K562 (cell line): ENCODE data around the gene SSU72. TPM values are rescaled to one million over a fixed set of nuclear protein-coding genes. Genes with fewer than 3 reads are reported as not detected.

ENCODE experiments used
- BACH1 ChIP-seq: fragments of 200-800 bp; sonication (Bioruptor generic); IDR thresholded peaks from 2 replicates; pipeline ENCODE4 v1.6.1; 2016; ENCODE audit warnings: missing genetic modification characterization, missing compliant biosample characterization
- CBX2 ChIP-seq: fragments of 200-600 bp; sonication (generic); IDR thresholded peaks from one replicate; pipeline ENCODE4 v1.6.1; 2012; ENCODE audit warnings: mild to moderate bottlenecking, low read length, inconsistent platforms; ENCODE audit not compliant: insufficient read depth, poor library complexity, severe bottlenecking
- CXXC5 ChIP-seq: fragments of 250-450 bp; sonication (Bioruptor Pico); IDR thresholded peaks from 2 replicates; pipeline ENCODE4 v1.8.0; 2022; ENCODE audit warnings: inconsistent platforms, mild to moderate bottlenecking, moderate library complexity
- ETV1 ChIP-seq: fragments of 450-650 bp; conservative IDR thresholded peaks from 2 replicates; pipeline ENCODE4 v1.6.1; 2016; ENCODE audit warnings: missing genetic modification characterization, control low read depth, low read depth, missing compliant biosample characterization
- FOSL1 ChIP-seq: fragments of 200-800 bp; sonication (Bioruptor generic); conservative IDR thresholded peaks from 2 replicates; pipeline ENCODE4 v1.6.1; 2016; ENCODE audit warnings: missing genetic modification characterization, missing compliant biosample characterization
- GATA2 ChIP-seq: sonication (generic); formaldehyde crosslinking; IDR thresholded peaks from 2 replicates; pipeline ENCODE4 v1.4.0; 2020; ENCODE audit warnings: mild to moderate bottlenecking, missing genetic modification reagents
- KLF13 ChIP-seq: fragments of 450-650 bp; IDR thresholded peaks from 2 replicates; pipeline ENCODE4 v1.6.1; 2016; ENCODE audit warnings: missing genetic modification characterization, low read depth, mild to moderate bottlenecking, missing compliant biosample characterization, moderate library complexity, borderline replicate concordance
- RB1 ChIP-seq: fragments of 450-650 bp; IDR thresholded peaks from 2 replicates; pipeline ENCODE4 v1.6.1; 2017; ENCODE audit warnings: low read depth, mild to moderate bottlenecking
- SAFB ChIP-seq: fragments of 200-400 bp; formaldehyde crosslinking; IDR thresholded peaks from 2 replicates; pipeline ENCODE4 v1.6.1; 2017; ENCODE audit warnings: low read depth, low read length, borderline replicate concordance
- SMARCE1 ChIP-seq: fragments of 450-650 bp; IDR thresholded peaks from 2 replicates; pipeline ENCODE4 v1.7.1; 2016; ENCODE audit warnings: mild to moderate bottlenecking
- SREBF2 ChIP-seq: sonication (generic); formaldehyde crosslinking; IDR thresholded peaks from 2 replicates; pipeline ENCODE4 v1.4.0; 2020; ENCODE audit warnings: mild to moderate bottlenecking, missing genetic modification reagents
- TBP ChIP-seq: optimal IDR thresholded peaks from 2 replicates; pipeline ENCODE3; 2011; ENCODE audit warnings: low read depth, low read length, improper control_type of control experiment
- ZNF224 ChIP-seq: sonication (generic); formaldehyde crosslinking; IDR thresholded peaks from 2 replicates; pipeline ENCODE4 v1.8.0; 2022; ENCODE audit warnings: mild to moderate bottlenecking, missing genetic modification reagents
- ZNF75A ChIP-seq: fragments of 450-650 bp; formaldehyde crosslinking; IDR thresholded peaks from 2 replicates; pipeline ENCODE4 v1.4.0; 2020; ENCODE audit warnings: mild to moderate bottlenecking
- polyA plus RNA-seq, 8 experiments: library from polyadenylated mRNA; depleted of rRNA in 4 of 8; stranded (reverse) in 5 of 8; unstranded in 3 of 8; fragments of >200 nt; fragmentation: Nextera tagmentation in 2 of 8; fragmentation: Illumina TruSeq in 1 of 8; extraction: Ambion mirVana in 2 of 8; extraction: Trizol in 1 of 8; gene quantifications; 2 replicates each; pipeline versions ENCODE4 v1.2.1 to v1.2.3, GENCODE V29; 2011 to 2014; ENCODE audit warnings: inconsistent platforms in 1 of 8, missing spikeins in 1 of 8
- total RNA-seq, 7 experiments: library from RNA; depleted of rRNA in 6 of 7; stranded (reverse); fragments of >200 nt in 6 of 7; fragmentation: Illumina TruSeq in 2 of 7; extraction: Trizol in 2 of 7; gene quantifications; 2 replicates each; pipeline versions ENCODE4 v1.2.1 to v1.2.3, GENCODE V29; 2011 to 2021; ENCODE audit warnings: low replicate concordance in 1 of 7
- TF ChIP-seq, protein P1 (sequence below): fragments of 250-450 bp; sonication (Bioruptor Pico); IDR thresholded peaks from 2 replicates; pipeline ENCODE4 v1.9.0; 2021; ENCODE audit warnings: mild to moderate bottlenecking
- TF ChIP-seq, protein P2 (sequence below): fragments of 450-650 bp; IDR thresholded peaks from 2 replicates; pipeline ENCODE4 v1.6.1; 2016; ENCODE audit warnings: low read depth, mild to moderate bottlenecking, moderate library complexity
- TF ChIP-seq, protein P3 (sequence below): sonication (generic); formaldehyde crosslinking; IDR thresholded peaks from 2 replicates; pipeline ENCODE4 v1.8.0; 2022; ENCODE audit warnings: mild to moderate bottlenecking, low read depth, missing genetic modification reagents
- TF ChIP-seq, protein P4 (sequence below): fragments of 450-650 bp; IDR thresholded peaks from 2 replicates; pipeline ENCODE4 v1.6.1; 2016; ENCODE audit warnings: low read depth

SSU72 gene
- total and polyA plus RNA-seq, 9 of the 15 experiments (the other 6 are each of a cell fraction or from before 2014, with no cell fraction given): 70.8 to 201 (median 94.6) TPM

- peak; percentile 56 for TF ChIP-seq FOSL1 (tag)
- no peak for TF ChIP-seq ZNF224 (CRISPR knock-in tag)
- no peak for TF ChIP-seq BACH1
- 0 out of 2 replicates have a peak, but pooled peaks have one; percentile 78 for TF ChIP-seq SREBF2 (CRISPR knock-in tag)
- TF ChIP-seq RB1: peak; percentile 91
- TF ChIP-seq, protein P1, sequence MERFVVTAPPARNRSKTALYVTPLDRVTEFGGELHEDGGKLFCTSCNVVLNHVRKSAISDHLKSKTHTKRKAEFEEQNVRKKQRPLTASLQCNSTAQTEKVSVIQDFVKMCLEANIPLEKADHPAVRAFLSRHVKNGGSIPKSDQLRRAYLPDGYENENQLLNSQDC: peak; percentile 5; the same call in 1 of the 2 replicates
- TF ChIP-seq SAFB: peak; percentile 99
- TF ChIP-seq, protein P2, sequence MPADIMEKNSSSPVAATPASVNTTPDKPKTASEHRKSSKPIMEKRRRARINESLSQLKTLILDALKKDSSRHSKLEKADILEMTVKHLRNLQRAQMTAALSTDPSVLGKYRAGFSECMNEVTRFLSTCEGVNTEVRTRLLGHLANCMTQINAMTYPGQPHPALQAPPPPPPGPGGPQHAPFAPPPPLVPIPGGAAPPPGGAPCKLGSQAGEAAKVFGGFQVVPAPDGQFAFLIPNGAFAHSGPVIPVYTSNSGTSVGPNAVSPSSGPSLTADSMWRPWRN: no peak
- TF ChIP-seq, protein P3, sequence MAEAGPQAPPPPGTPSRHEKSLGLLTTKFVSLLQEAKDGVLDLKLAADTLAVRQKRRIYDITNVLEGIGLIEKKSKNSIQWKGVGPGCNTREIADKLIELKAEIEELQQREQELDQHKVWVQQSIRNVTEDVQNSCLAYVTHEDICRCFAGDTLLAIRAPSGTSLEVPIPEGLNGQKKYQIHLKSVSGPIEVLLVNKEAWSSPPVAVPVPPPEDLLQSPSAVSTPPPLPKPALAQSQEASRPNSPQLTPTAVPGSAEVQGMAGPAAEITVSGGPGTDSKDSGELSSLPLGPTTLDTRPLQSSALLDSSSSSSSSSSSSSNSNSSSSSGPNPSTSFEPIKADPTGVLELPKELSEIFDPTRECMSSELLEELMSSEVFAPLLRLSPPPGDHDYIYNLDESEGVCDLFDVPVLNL: peak; percentile 45; the same call in 1 of the 2 replicates
- peak; percentile 96 for TF ChIP-seq CXXC5 (CRISPR knock-in tag)
- no peak for TF ChIP-seq ZNF75A (CRISPR knock-in tag)
- peak; percentile 37; the same call in 1 of the 2 replicates for TF ChIP-seq ETV1
- no peak for TF ChIP-seq GATA2 (CRISPR knock-in tag)
- TF ChIP-seq CBX2: no peak
- TF ChIP-seq TBP: peak; percentile 63
- TF ChIP-seq KLF13 (tag): peak; percentile 95
- TF ChIP-seq, protein P4, sequence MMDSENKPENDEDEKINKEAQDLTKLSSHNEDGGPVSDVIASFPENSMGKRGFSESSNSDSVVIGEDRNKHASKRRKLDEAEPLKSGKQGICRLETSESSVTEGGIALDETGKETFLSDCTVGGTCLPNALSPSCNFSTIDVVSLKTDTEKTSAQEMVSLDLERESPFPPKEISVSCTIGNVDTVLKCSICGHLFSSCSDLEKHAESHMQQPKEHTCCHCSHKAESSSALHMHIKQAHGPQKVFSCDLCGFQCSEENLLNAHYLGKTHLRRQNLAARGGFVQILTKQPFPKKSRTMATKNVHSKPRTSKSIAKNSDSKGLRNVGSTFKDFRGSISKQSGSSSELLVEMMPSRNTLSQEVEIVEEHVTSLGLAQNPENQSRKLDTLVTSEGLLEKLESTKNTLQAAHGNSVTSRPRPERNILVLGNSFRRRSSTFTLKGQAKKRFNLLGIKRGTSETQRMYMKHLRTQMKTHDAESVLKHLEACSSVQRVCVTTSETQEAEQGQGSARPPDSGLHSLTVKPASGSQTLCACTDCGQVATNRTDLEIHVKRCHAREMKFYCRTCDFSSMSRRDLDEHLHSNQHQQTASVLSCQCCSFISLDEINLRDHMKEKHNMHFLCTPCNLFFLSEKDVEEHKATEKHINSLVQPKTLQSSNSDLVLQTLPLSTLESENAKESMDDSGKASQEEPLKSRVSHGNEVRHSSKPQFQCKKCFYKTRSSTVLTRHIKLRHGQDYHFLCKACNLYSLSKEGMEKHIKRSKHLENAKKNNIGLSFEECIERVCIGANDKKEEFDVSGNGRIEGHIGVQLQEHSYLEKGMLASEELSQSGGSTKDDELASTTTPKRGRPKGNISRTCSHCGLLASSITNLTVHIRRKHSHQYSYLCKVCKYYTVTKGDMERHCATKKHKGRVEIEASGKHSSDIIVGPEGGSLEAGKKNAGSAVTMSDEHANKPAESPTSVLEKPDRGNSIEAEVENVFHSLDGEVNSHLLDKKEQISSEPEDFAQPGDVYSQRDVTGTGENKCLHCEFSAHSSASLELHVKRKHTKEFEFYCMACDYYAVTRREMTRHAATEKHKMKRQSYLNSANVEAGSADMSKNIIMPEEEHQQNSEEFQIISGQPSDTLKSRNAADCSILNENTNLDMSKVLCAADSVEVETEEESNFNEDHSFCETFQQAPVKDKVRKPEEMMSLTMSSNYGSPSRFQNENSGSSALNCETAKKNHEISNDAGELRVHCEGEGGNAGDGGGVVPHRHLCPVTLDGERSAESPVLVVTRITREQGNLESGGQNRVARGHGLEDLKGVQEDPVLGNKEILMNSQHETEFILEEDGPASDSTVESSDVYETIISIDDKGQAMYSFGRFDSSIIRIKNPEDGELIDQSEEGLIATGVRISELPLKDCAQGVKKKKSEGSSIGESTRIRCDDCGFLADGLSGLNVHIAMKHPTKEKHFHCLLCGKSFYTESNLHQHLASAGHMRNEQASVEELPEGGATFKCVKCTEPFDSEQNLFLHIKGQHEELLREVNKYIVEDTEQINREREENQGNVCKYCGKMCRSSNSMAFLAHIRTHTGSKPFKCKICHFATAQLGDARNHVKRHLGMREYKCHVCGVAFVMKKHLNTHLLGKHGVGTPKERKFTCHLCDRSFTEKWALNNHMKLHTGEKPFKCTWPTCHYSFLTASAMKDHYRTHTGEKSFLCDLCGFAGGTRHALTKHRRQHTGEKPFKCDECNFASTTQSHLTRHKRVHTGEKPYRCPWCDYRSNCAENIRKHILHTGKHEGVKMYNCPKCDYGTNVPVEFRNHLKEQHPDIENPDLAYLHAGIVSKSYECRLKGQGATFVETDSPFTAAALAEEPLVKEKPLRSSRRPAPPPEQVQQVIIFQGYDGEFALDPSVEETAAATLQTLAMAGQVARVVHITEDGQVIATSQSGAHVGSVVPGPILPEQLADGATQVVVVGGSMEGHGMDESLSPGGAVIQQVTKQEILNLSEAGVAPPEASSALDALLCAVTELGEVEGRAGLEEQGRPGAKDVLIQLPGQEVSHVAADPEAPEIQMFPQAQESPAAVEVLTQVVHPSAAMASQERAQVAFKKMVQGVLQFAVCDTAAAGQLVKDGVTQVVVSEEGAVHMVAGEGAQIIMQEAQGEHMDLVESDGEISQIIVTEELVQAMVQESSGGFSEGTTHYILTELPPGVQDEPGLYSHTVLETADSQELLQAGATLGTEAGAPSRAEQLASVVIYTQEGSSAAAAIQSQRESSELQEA: peak; percentile 100
- no peak for TF ChIP-seq SMARCE1
Measured at GRCh38 chr1:1511533-1512285, 63.0 kb downstream of the SSU72 start, which contains the start of gene ATAD3A (continued).
